ENCODE measurements around the gene ARG2.
A peak's percentile ranks its signal among the peaks of the same experiment; 100 is the strongest.

Gene ARG2

GRCh38 chr14:67675219-67675582 lies 55.5 kb downstream of the ARG2 start:
- Histone ChIP-seq H3K4me1 (ENCODE audit: control insufficient read depth, low read length) (peaks cover 31% of the 10 kb centered on the region), H3K4me2 (ENCODE audit: low read length) (peak overlapping the region; percentile 88), H3F3A (ENCODE audit: control insufficient read depth, insufficient read depth) (peaks cover 6% of the 10 kb centered on the region), H3K36me3 (ENCODE audit: control insufficient read depth, low read length) (peaks cover 29% of the 10 kb centered on the region), H3K79me2 (ENCODE audit: control insufficient read depth, low read length) (peaks cover 42% of the 10 kb centered on the region), H3K9me2 (replicated peaks; ENCODE audit: control insufficient read depth, low read length) (no peaks in the 10 kb centered on the region), H3K27me3 (ENCODE audit: control insufficient read depth, low read length) (no peaks in the 10 kb centered on the region), H3K27ac (ENCODE audit: low read depth, low read length) (peak overlapping the region; percentile 61; the same call in 1 of the 2 replicates), H4K20me1 (ENCODE audit: control insufficient read depth, insufficient read depth, low read depth, low read length) (peaks cover 6% of the 10 kb centered on the region; the same call in 1 of the 2 replicates), H3K9me3 (ENCODE audit: control insufficient read depth, insufficient read depth, low read length) (no peaks in the 10 kb centered on the region), H3K4me3 (ENCODE audit: low read length) (peak overlapping the region; percentile 95)
- TF ChIP-seq, protein P1, sequence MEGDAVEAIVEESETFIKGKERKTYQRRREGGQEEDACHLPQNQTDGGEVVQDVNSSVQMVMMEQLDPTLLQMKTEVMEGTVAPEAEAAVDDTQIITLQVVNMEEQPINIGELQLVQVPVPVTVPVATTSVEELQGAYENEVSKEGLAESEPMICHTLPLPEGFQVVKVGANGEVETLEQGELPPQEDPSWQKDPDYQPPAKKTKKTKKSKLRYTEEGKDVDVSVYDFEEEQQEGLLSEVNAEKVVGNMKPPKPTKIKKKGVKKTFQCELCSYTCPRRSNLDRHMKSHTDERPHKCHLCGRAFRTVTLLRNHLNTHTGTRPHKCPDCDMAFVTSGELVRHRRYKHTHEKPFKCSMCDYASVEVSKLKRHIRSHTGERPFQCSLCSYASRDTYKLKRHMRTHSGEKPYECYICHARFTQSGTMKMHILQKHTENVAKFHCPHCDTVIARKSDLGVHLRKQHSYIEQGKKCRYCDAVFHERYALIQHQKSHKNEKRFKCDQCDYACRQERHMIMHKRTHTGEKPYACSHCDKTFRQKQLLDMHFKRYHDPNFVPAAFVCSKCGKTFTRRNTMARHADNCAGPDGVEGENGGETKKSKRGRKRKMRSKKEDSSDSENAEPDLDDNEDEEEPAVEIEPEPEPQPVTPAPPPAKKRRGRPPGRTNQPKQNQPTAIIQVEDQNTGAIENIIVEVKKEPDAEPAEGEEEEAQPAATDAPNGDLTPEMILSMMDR (IDR thresholded peaks at IDR 0.05; ENCODE audit: low read depth, low read length, poor library complexity, severe bottlenecking) = no peak
- no peak for TF ChIP-seq EZH2phosphoT487 (IDR thresholded peaks at IDR 0.05; ENCODE audit: borderline replicate concordance, low read length)

DNA sequence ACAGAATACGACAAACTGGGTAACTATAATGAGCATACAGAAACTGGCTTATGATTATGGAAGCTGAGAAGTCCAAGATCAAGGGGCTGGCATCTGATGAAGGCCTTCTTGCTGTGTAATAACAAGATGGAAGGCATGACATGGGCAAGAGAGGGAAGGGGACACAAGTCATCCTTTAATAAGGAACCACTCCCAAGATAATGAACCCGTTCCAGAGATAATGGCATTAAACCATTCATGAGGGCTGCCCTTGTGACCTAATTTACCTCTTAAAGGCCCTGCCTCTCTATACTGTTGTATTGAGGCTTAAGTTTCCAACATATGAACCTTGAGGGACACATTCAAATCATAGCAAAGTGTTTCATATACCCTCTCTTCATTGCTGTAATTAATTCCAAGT lies 59.3 kb downstream of the ARG2 start:
- no peaks in the 10 kb centered on the region for H3K9me3 ChIP-seq (ENCODE audit: control insufficient read depth, insufficient read depth, low read length)
- H3K4me2 ChIP-seq (ENCODE audit: low read length) = no peak overlapping the region
- H3K27me3 ChIP-seq (ENCODE audit: control insufficient read depth, low read length) = no peaks in the 10 kb centered on the region
- H3K9me2 ChIP-seq (replicated peaks; ENCODE audit: control insufficient read depth, low read length) = no peaks in the 10 kb centered on the region
- H3K27ac ChIP-seq (ENCODE audit: low read depth, low read length) = no peak overlapping the region
- H3K4me3 ChIP-seq (ENCODE audit: low read length) = no peak overlapping the region
- H4K20me1 ChIP-seq (ENCODE audit: control insufficient read depth, insufficient read depth, low read depth, low read length) = no peaks in the 10 kb centered on the region
- peaks cover 61% of the 10 kb centered on the region for H3K36me3 ChIP-seq (ENCODE audit: control insufficient read depth, low read length)
- peaks cover 6% of the 10 kb centered on the region for H3K79me2 ChIP-seq (ENCODE audit: control insufficient read depth, low read length)
- H3F3A ChIP-seq (ENCODE audit: control insufficient read depth, insufficient read depth) = peaks cover 6% of the 10 kb centered on the region
- TF ChIP-seq, protein P1 (IDR thresholded peaks at IDR 0.05; ENCODE audit: low read depth, low read length, poor library complexity, severe bottlenecking) = no peak
- TF ChIP-seq EZH2phosphoT487 (IDR thresholded peaks at IDR 0.05; ENCODE audit: borderline replicate concordance, low read length) = no peak
- H3K4me1 ChIP-seq (ENCODE audit: control insufficient read depth, low read length) = peaks cover 17% of the 10 kb centered on the region

GRCh38 chr14:67680121-67680602 lies 60.4 kb downstream of the ARG2 start:
- Histone ChIP-seq H4K20me1 (ENCODE audit: control insufficient read depth, insufficient read depth, low read depth, low read length) (no peaks in the 10 kb centered on the region), H3K27me3 (ENCODE audit: control insufficient read depth, low read length) (no peaks in the 10 kb centered on the region), H3K9me3 (ENCODE audit: control insufficient read depth, insufficient read depth, low read length) (no peaks in the 10 kb centered on the region), H3K36me3 (ENCODE audit: control insufficient read depth, low read length) (peaks cover 70% of the 10 kb centered on the region), H3F3A (ENCODE audit: control insufficient read depth, insufficient read depth) (peaks cover 10% of the 10 kb centered on the region), H3K4me3 (ENCODE audit: low read length) (no peak overlapping the region), H3K79me2 (ENCODE audit: control insufficient read depth, low read length) (no peaks in the 10 kb centered on the region), H3K4me1 (ENCODE audit: control insufficient read depth, low read length) (peaks cover 14% of the 10 kb centered on the region), H3K9me2 (replicated peaks; ENCODE audit: control insufficient read depth, low read length) (no peaks in the 10 kb centered on the region), H3K4me2 (ENCODE audit: low read length) (no peak overlapping the region), H3K27ac (ENCODE audit: low read depth, low read length) (no peak overlapping the region)
- TF ChIP-seq EZH2phosphoT487 (IDR thresholded peaks at IDR 0.05; ENCODE audit: borderline replicate concordance, low read length) = no peak
- TF ChIP-seq, protein P1 (IDR thresholded peaks at IDR 0.05; ENCODE audit: low read depth, low read length, poor library complexity, severe bottlenecking) = no peak
